SJSA1 (cell line): Measurements from ENCODE around the gene KIFC3. TPM values are rescaled to one million over a fixed set of nuclear protein-coding genes. Genes with fewer than 3 reads are reported as not detected.

ENCODE experiments used
- DNase-seq, 2 experiments: peaks; one replicate each; pipeline ENCODE4 v3.0.0-alpha.2; 2015 to 2020; ENCODE audit warnings: low spot score in 2 of 2, low read depth in 1 of 2
- H3K27ac ChIP-seq: fragments of 250-450 bp; sonication (Bioruptor Pico); 2 replicates; pipeline ENCODE4 v1.5.1; 2020; ENCODE audit warnings: mild to moderate bottlenecking, moderate library complexity
- H3K27me3 ChIP-seq: fragments of 250-450 bp; sonication (Bioruptor Pico); replicated peaks from 2 replicates; pipeline ENCODE4 v1.5.1; 2020; ENCODE audit warnings: mild to moderate bottlenecking, moderate library complexity
- H3K36me3 ChIP-seq: fragments of 250-450 bp; sonication (Bioruptor Pico); 2 replicates; pipeline ENCODE4 v1.5.1; 2020; ENCODE audit warnings: mild to moderate bottlenecking
- H3K4me1 ChIP-seq: fragments of 250-450 bp; sonication (Bioruptor Pico); replicated peaks from 2 replicates; pipeline ENCODE4 v1.6.1; 2021; ENCODE audit warnings: mild to moderate bottlenecking
- H3K4me3 ChIP-seq: fragments of 250-450 bp; sonication (Bioruptor Pico); 2 replicates; pipeline ENCODE4 v1.5.1; 2020; ENCODE audit warnings: mild to moderate bottlenecking
- H3K9me3 ChIP-seq: fragments of 250-450 bp; sonication (Bioruptor Pico); replicated peaks from 2 replicates; pipeline ENCODE4 v1.5.1; 2020; ENCODE audit warnings: mild to moderate bottlenecking
- total RNA-seq: library from RNA; depleted of rRNA; stranded (reverse); fragments of >200 nt; shearing (Covaris generic); gene quantifications from 2 replicates; pipeline ENCODE4 v1.2.3, GENCODE V29; 2014

KIFC3 gene
- total RNA-seq, 1 experiment from 2014 or later, result 132 TPM

DNA sequence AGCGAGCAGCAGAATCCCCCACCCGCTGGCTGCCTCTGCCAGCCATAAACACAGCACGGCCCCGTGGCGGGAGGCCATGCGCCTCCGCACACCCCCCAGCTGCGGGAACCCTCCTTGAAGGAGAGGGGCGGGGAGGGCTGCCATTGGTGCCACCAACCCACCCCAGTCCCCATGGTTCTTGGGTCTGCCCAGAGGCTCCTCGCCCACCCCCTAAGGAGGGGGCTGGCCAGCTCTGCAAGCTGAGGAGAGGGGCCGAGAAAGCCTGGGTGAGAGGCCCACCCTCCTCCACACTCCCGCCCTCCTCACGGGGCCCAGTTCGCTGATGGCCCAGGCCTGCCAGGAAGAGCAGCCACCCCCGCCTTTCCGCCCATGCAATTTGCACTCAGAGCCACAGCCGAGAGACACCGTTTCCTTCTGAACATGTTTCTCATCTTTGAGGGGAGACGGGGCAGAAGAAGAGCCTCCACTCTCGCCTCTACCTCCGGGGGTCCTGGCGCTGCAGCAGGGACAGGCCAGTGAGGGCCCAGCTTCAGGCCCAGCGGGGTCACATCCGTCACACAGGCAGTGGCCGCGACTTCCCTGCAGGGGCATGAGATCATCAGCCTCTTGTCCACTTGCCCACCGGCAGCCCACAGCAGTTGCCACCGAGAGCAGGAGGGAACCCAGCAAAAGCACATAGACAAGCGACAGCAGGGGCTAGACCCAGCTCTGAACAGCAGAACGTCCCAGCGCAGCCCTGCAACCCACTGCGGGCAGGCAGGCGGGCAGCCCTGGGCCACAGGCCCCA lies 43.8 kb downstream of the KIFC3 start:
- Histone ChIP-seq H3K27me3 (no peaks in the 10 kb centered on the region), H3K4me1 (peaks cover 12% of the 10 kb centered on the region), H3K27ac (no peak overlapping the region), H3K4me3 (no peak overlapping the region), H3K36me3 (peaks cover 88% of the 10 kb centered on the region), H3K9me3 (0 out of 2 replicates have a peak, but pooled peaks cover 1% of the 10 kb centered on the region)
- no peak for DNase-seq

DNA sequence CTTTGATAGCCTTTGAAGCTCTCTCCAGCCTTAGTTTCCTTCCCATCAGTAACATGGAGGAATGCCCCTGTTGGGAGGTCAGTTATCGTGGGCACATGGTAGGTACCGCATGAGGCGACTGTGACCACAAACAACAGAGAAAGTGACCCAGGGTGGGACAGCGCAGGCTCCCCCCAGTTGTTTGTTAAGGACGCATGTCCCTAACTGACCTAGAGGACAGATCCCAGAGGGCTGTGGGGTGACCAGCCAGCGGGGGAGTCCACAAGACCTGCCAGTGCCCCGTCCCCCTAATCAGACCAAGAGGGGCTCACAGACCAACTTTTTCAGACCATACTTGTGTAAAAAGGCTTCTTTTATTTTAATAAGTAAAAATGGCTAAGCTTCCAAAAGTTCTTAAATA lies 44.4 kb downstream of the KIFC3 start:
- Histone ChIP-seq H3K4me3 (no peak overlapping the region), H3K27ac (no peak overlapping the region), H3K36me3 (peaks cover 86% of the 10 kb centered on the region), H3K9me3 (no peaks in the 10 kb centered on the region), H3K4me1 (peaks cover 10% of the 10 kb centered on the region), H3K27me3 (no peaks in the 10 kb centered on the region)
- no peak for DNase-seq

DNA sequence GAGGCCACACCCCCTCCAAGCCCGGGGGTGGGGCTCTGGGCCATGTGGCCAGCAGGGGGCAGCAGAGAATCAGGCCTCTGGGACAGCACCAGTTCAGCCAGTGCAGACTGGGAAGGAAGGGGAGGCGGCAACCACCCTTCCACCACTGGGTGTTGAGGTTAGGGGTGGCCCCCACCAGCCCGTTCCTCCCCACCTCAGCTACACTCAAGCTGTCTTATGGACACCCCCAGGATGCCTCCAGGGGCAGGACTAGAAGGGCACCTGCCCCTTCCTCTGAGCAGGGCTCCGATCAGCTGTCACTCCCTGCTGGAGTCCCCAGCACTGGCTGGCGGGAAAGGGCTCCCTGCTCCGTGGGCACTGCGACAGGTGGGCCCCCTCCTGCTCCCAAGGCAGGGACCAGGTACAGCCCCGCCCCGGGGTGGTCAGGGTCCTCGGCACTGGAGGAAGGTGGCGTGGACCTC lies 44.9 kb downstream of the KIFC3 start:
- no peaks in the 10 kb centered on the region for H3K9me3 ChIP-seq
- H3K4me3 ChIP-seq, result no peak overlapping the region
- peak; percentile 84 to 91 for DNase-seq
- H3K27me3 ChIP-seq, result no peaks in the 10 kb centered on the region
- H3K4me1 ChIP-seq, result peaks cover 10% of the 10 kb centered on the region
- H3K27ac ChIP-seq, result no peak overlapping the region
- H3K36me3 ChIP-seq, result peaks cover 81% of the 10 kb centered on the region

DNA sequence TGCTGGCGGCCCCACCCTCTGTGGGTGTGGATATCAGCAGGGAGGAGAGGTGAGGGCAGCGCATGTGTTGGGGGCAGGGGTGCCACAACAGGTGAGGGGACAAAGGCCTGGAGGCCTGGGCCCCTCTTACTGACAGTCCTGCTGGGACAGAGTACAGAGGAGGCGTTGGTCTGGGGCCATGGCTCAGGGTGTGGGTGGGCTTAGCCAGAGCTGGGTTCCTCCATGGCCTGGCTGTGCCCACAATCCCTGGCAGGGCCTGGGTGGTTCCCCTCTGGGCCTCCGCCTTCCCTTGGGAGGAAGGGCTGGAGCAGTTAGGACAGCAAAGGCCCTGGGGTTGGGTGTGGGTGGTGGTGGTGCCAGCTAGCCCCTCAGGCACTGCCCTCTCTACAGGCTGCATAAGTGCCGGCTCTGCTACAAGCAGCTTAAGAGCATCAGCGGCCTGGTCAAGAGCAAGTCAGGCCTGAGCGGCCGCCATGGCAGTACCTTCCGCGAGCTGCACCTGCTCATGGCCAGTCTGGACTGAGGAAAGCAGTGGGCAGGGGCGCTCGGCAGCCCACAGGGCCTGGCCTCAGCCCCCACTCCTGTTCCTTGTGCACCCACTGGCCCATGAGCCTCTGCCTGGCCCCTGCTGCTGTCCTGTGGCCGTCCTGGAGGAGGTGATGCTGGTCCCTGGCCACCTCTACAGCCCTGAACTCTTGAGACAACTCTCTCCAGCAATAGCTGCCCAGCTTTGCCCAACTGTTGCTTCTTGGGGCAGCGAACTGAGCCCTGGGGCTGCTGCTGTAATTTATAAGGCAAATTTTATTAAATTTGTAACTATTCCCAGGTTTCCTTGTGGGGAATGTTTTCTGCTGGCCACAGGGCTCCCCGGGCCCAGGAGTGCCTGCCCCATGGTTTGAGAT lies 45.6 kb downstream of the KIFC3 start:
- Histone ChIP-seq H3K27me3 (no peaks in the 10 kb centered on the region), H3K36me3 (peaks cover 74% of the 10 kb centered on the region), H3K27ac (no peak overlapping the region), H3K9me3 (no peaks in the 10 kb centered on the region), H3K4me1 (peaks cover 10% of the 10 kb centered on the region), H3K4me3 (no peak overlapping the region)
- DNase-seq, result no peak

DNA sequence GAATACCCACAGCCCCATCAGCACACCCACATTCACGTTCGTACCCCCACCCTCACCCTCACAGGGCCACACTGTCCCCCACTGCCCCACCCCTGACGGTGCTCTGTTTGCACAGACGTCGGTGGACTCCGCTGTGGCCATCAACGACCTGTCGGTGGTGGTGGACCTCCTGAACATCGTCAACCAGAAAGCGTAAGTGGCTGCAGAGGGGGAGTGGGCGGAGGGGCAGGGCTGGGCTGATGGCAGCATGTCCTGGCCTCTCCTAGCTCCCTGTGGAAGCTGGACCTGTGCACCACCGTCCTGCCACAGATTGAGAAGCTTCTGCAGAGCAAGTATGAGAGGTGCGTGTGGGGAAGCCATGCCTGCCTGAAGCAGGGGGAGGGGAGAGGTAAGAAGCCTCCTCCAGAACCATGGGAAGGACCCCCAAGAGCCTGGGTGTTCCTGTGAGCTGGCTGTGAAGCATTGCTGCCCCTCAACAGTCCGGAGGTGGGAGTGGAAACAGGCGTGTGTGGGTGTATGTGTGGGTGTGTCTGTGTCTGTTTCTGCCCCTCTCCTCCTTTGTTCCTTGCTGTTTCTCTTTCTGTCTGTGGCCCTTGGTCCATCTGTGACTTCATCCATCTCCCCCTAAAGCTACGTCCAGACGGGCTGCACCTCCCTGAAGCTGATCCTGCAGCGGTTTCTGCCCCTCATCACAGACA lies 46.4 kb downstream of the KIFC3 start:
- Histone ChIP-seq H3K36me3 (peaks cover 68% of the 10 kb centered on the region), H3K4me1 (peaks cover 10% of the 10 kb centered on the region), H3K9me3 (no peaks in the 10 kb centered on the region), H3K27ac (no peak overlapping the region), H3K27me3 (no peaks in the 10 kb centered on the region), H3K4me3 (no peak overlapping the region)
- no peak for DNase-seq

DNA sequence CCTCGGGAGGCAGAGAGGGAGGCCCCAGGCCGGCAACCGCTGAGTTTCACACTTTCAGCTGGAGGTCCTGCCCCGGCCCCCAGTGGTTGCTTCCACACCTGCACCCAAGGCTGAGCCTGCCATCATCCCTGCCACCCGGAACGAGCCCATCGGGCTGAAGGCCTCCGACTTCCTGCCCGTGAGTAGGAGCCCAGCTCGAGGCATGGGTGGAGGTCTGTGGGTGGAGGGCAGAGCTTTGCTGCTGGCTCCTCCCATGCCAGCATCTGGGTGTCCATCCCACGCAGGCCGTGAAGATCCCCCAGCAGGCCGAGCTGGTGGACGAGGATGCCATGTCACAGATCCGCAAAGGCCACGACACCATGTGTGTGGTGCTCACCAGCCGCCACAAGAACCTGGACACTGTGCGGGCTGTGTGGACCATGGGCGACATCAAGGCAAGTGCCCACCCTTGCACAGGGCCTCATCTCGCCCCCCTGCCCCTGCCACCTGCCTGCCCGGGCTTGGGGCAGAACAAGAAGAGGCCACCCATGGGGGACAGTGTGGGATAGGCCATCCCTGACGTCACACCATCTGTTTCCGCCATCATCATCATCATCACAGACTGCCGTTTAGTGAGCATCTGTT lies 47.1 kb downstream of the KIFC3 start:
- no peak overlapping the region for H3K27ac ChIP-seq
- no peaks in the 10 kb centered on the region for H3K27me3 ChIP-seq
- H3K4me3 ChIP-seq, result no peak overlapping the region
- H3K9me3 ChIP-seq, result no peaks in the 10 kb centered on the region
- peaks cover 10% of the 10 kb centered on the region for H3K4me1 ChIP-seq
- DNase-seq, result no peak
- H3K36me3 ChIP-seq, result peaks cover 61% of the 10 kb centered on the region

DNA sequence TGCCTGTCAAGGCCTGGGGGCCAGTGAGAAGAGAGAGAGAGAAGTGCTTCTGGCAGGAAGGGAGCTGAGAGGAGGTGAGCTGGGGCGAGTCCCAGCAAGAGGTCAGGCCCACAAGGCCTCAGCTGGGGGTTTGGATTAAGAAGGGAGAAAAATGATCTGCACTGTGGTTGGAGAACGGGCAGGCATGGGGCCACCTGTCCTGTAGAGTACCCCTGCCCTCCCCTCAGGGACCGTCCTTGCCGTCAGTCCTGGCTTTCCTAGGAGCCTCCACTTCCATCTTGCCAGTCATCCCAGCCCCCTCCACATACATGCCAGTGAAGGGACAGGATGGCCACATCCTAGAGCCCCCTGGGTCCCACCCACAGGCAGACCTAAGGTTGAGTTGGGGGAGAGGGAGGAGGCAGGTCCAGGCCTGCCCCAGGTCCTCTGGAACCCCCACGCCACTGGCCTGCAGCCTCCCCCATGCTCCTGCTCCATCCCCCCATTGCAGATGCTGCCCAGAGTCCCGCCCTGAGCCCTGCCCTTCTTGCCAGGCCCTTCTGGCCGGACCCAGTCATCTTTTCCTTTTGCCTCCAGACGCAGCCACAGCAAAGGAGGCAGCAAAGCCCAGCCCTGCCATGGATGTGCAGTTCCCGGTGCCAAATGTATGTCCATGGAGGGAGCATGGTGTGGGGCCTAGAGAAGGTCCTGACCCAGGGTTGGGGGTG lies 47.8 kb downstream of the KIFC3 start:
- Histone ChIP-seq H3K9me3 (no peaks in the 10 kb centered on the region), H3K27me3 (no peaks in the 10 kb centered on the region), H3K4me1 (peaks cover 10% of the 10 kb centered on the region)

DNA sequence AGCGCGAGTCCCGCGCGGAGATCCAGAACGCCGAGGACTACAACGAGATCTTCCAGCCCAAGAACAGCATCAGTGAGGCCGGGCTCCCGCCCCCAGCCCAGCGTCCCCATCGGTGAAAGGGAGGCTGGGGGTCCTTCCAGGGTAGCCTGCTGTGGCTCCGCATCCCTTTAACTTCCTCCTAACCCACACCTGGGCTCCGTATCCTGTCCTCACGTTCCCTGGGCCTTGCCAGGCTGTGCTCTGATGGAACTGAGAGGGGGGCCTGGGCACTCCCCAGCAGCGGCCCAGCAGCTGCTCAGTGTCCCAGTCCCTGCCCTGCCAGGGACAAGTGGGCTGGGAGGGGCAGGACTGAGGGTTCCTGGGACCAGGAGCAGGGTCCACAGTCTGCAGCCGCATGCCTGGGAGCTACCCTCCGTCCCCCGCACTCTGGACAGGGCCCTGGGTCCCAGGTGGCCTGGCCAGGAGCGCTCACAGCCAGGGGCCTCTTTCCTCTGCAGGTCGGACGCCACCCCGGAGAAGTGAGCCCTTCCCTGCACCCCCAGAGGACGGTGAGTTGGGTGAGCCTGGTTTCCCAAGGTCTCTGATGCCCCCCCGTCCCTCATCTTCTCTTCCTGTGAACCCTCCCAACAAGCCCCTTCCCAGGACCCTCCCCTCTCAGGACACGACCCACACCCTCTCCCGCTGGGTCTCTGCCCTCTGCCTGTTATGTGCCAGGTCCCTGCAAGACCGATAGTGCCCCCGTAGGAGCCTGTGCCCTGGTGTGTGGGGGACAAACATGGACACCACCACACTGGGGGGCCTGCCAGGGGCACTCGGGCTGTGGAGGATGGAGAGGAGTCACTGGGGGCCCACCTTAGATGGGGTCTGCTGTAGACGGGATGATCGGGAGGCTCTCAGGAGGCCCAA lies 48.6 kb downstream of the KIFC3 start:
- DNase-seq, result no peak
- Histone ChIP-seq H3K4me3 (no peak overlapping the region), H3K27ac (no peak overlapping the region), H3K9me3 (no peaks in the 10 kb centered on the region), H3K4me1 (peaks cover 10% of the 10 kb centered on the region), H3K27me3 (no peaks in the 10 kb centered on the region), H3K36me3 (peaks cover 46% of the 10 kb centered on the region)

More for the DNA sequence above, 47.8 kb downstream of the KIFC3 start:
- no peak overlapping the region for H3K27ac ChIP-seq
- H3K4me3 ChIP-seq, result no peak overlapping the region
- H3K36me3 ChIP-seq, result peaks cover 54% of the 10 kb centered on the region
- DNase-seq, result no peak

DNA sequence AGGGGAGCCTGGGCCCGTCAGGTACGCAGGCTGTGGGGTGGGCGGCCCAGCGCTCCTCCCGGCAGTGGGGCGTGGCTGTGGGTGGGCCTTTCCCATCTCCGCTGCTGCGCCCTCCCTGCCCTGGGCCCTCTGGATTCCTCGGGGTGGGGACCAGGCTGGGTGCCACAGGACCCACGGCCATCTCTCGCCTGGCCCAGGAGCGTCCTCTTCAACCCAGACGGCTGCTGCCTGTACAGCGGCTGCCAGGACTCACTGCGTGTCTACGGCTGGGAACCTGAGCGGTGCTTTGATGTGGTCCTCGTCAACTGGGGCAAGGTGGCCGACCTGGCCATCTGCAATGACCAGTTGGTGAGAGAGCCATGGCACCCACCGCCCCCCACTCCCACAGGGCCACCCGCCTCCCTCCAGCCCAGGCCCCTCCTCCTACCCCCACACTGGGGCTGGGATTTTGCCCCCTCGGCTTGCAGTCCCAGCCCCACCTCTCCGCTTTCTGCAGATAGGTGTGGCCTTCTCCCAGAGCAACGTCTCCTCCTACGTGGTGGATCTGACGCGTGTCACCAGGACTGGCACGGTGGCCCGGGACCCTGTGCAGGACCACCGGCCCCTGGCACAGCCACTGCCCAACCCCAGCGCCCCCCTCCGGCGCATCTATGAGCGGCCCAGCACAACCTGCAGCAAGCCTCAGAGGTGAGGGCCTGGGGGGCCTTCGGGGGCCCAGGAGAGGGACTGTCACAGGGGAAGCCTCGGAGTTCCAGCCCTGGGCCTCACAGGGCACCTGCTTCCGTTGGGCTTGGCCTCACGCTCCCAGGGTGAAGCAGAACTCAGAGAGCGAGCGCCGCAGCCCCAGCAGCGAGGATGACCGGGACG lies 49.5 kb downstream of the KIFC3 start:
- peaks cover 37% of the 10 kb centered on the region for H3K36me3 ChIP-seq
- H3K4me1 ChIP-seq, result peaks cover 10% of the 10 kb centered on the region
- H3K4me3 ChIP-seq, result no peak overlapping the region
- H3K9me3 ChIP-seq, result no peaks in the 10 kb centered on the region
- DNase-seq, result no peak
- H3K27ac ChIP-seq, result no peak overlapping the region
- no peaks in the 10 kb centered on the region for H3K27me3 ChIP-seq

DNA sequence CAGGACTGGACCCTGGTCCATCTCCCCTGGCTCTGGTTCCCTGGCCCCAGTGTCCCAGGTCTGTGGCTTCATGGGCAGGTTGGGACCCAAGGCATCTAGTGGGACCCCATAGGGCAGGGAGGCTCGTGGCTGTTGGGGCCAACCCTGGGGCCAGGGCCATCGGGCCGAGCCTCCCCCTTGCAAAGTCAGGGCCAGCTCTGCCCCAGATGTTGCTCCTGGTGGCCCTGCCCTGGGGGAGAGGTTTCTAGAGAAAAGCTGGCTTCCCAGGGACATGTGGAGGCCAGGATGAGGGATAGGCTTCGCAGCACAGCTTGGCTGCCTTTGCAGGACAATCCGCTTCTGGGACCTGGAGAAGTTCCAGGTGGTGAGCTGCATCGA lies 50.1 kb downstream of the KIFC3 start:
- H3K36me3 ChIP-seq, result peaks cover 31% of the 10 kb centered on the region
- no peaks in the 10 kb centered on the region for H3K27me3 ChIP-seq
- no peak overlapping the region for H3K27ac ChIP-seq

DNA sequence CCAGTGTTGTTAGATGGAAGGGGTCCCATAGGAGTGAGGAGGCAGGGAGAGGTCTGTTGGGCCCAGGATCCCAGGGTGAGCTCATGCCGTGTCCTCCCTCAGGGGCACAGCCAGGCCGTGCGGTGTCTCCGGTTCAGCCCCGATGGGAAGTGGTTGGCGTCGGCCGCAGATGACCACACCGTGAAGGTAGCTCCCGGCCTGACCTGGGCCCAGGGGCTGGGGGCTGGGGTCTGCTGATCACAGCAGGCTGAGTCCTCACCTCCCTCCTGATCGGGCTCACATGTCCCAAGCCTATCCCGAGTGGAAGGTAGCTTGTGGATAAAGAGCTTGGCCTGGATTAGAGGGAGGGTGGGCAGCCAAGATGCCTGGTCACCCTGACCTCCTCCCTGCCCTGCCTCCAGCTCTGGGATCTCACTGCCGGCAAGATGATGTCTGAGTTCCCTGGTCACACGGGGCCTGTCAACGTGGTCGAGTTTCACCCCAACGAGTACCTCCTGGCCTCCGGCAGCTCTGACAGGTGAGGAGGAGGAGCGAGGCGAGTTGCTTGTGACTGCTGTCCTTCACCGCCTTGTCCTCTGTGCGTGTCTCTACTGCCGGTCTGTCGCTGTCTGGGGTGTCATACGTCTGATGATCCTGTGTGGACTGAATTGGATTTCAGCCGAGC lies 50.6 kb downstream of the KIFC3 start:
- H3K4me1 ChIP-seq, result no peaks in the 10 kb centered on the region; the same call in 1 of the 2 replicates
- no peaks in the 10 kb centered on the region for H3K9me3 ChIP-seq
- no peak overlapping the region for H3K27ac ChIP-seq
- DNase-seq, result no peak
- no peak overlapping the region for H3K4me3 ChIP-seq
- H3K27me3 ChIP-seq, result no peaks in the 10 kb centered on the region
- H3K36me3 ChIP-seq, result peaks cover 26% of the 10 kb centered on the region

More for the DNA sequence above, 50.1 kb downstream of the KIFC3 start:
- Histone ChIP-seq H3K4me3 (no peak overlapping the region), H3K4me1 (peaks cover 4% of the 10 kb centered on the region), H3K9me3 (no peaks in the 10 kb centered on the region)
- DNase-seq, result no peak
